Measurements from ENCODE around the gene IFNK. TPM values are rescaled to one million over a fixed set of nuclear protein-coding genes. Genes with fewer than 3 reads are reported as not detected.

The IFNK gene
- total RNA-seq, 1 donor from 2014 or later: not detected

GRCh38 chr9:27510780-27511179, 13.3 kb upstream of the IFNK start:
- no peak for TF ChIP-seq CTCF (IDR thresholded peaks at IDR 0.05; ENCODE audit: unreplicated experiment)
- Mint-ChIP-seq H3K36me3 (ENCODE audit: insufficient read depth) (peaks cover 10% of the 10 kb centered on the region), H3K27me3 (no peaks in the 10 kb centered on the region), H3K27ac (no peak overlapping the region), H3K4me1 (ENCODE audit: low read depth) (no peaks in the 10 kb centered on the region), H3K9me3 (ENCODE audit: low read depth) (no peaks in the 10 kb centered on the region), H3K4me3 (ENCODE audit: low read depth) (no peak overlapping the region)
- DNase-seq (ENCODE audit: low spot score, unreplicated experiment): no peak

DNA sequence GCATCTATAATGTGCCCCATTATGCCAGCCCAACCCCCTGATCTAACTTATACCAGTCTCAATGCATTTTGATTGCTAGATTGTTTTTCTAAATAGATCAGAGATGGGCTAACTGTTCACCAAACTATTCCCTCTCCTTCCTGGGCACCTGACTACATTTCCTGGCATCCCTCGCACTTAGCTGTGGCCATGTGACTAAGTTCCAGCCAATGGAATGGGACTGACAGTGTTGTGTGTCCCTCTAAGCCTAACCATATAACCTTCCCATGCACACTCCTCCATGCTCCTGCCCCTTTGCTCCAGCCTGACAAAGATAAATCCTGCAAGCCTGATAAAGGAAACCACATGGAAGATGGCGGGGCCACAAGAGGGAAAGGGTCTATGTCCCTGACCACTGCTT, 12.3 kb upstream of the IFNK start:
- Mint-ChIP-seq H3K36me3 (ENCODE audit: insufficient read depth) (peaks cover 9% of the 10 kb centered on the region), H3K27me3 (no peaks in the 10 kb centered on the region), H3K27ac (no peak overlapping the region), H3K9me3 (ENCODE audit: low read depth) (no peaks in the 10 kb centered on the region), H3K4me3 (ENCODE audit: low read depth) (no peak overlapping the region), H3K4me1 (ENCODE audit: low read depth) (no peaks in the 10 kb centered on the region)
- DNase-seq (ENCODE audit: low spot score, unreplicated experiment): no peak
- TF ChIP-seq CTCF (IDR thresholded peaks at IDR 0.05; ENCODE audit: unreplicated experiment): no peak

DNA sequence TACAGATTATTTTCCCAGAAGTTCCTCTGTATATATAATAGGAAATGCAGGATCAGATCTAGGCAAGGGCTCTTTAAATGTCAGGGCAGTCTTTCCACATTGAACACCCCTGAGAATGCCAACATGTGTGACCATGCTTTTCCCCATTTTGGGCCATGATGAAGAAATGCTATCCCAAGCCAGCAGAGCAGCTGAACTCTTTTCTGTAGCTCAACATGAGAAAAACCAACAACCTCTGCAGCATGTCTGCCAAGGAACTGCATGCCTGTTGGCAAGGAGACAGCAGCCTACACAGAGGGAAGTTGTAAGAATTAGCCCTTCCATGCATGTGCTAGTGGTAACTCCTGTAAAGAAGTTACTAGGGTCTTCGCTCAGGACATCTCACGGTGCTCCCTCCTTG, 9.5 kb upstream of the IFNK start:
- no peak for TF ChIP-seq CTCF (IDR thresholded peaks at IDR 0.05; ENCODE audit: unreplicated experiment)
- peaks cover 1% of the 10 kb centered on the region for H3K36me3 Mint-ChIP-seq (ENCODE audit: insufficient read depth)
- H3K27me3 Mint-ChIP-seq: no peaks in the 10 kb centered on the region
- H3K27ac Mint-ChIP-seq: no peak overlapping the region
- no peaks in the 10 kb centered on the region for H3K9me3 Mint-ChIP-seq (ENCODE audit: low read depth)
- no peak for DNase-seq (ENCODE audit: low spot score, unreplicated experiment)
- no peaks in the 10 kb centered on the region for H3K4me1 Mint-ChIP-seq (ENCODE audit: low read depth)
- H3K4me3 Mint-ChIP-seq (ENCODE audit: low read depth): no peak overlapping the region

- H3K4me1 Mint-ChIP-seq (ENCODE audit: low read depth): no peaks in the 10 kb centered on the region
- no peak for DNase-seq (ENCODE audit: low spot score, unreplicated experiment)
- H3K27ac Mint-ChIP-seq: no peak overlapping the region
- no peak overlapping the region for H3K4me3 Mint-ChIP-seq (ENCODE audit: low read depth)
- H3K36me3 Mint-ChIP-seq (ENCODE audit: insufficient read depth): peaks cover 1% of the 10 kb centered on the region
- TF ChIP-seq CTCF (IDR thresholded peaks at IDR 0.05; ENCODE audit: unreplicated experiment): no peak
- H3K27me3 Mint-ChIP-seq: no peaks in the 10 kb centered on the region
- no peaks in the 10 kb centered on the region for H3K9me3 Mint-ChIP-seq (ENCODE audit: low read depth)
These were observed 6.1 kb upstream of the IFNK start for GRCh38 chr9:27518006-27518405.

DNA sequence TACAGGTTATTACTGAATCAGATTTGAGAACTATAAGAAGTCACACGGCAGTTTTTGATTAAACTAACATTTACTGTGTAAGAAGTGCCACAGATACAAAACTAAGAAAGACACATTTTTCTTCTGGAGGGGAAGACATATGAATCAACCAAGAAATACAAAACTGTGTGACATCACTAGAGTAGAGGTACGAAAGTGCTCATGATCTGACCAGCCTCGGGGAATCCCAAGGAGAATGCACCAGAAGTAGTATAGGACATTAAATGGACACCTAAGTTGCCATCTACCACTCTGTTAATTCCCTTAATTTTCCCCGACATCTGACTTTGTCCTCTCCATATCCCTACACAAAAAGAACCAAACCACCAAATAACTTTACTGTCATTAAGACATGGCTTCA, 5.3 kb upstream of the IFNK start:
- H3K4me1 Mint-ChIP-seq (ENCODE audit: low read depth): peaks cover 2% of the 10 kb centered on the region
- no peak overlapping the region for H3K4me3 Mint-ChIP-seq (ENCODE audit: low read depth)
- H3K27ac Mint-ChIP-seq: no peak overlapping the region
- TF ChIP-seq CTCF (IDR thresholded peaks at IDR 0.05; ENCODE audit: unreplicated experiment): no peak
- peaks cover 1% of the 10 kb centered on the region for H3K36me3 Mint-ChIP-seq (ENCODE audit: insufficient read depth)
- no peaks in the 10 kb centered on the region for H3K27me3 Mint-ChIP-seq
- DNase-seq (ENCODE audit: low spot score, unreplicated experiment): no peak
- no peaks in the 10 kb centered on the region for H3K9me3 Mint-ChIP-seq (ENCODE audit: low read depth)
